Gastrocnemius medialis (tissue), 4 donors: Measurements from ENCODE around the gene NELFE. TPM values are rescaled to one million over a fixed set of nuclear protein-coding genes. Genes with fewer than 3 reads are reported as not detected.

Experiments used
- ATAC-seq, 2 donors: fragments of 150-250 bp; one replicate each; pipeline ENCODE4 v1.9.1; 2016
- DNase-seq, 2 donors: peaks; one replicate each; pipeline ENCODE4 v3.0.0-alpha.2; 2019
- H3K27ac ChIP-seq, 4 donors: fragments of 200-600 bp; sonication (generic); 1 replicate in 1 of 4; 2 replicates in 3 of 4; pipeline ENCODE4 v1.5.1; 2016 to 2018; ENCODE audit warnings: mild to moderate bottlenecking in 2 of 4, moderate library complexity in 1 of 4
- H3K27me3 ChIP-seq, 3 donors: fragments of 200-600 bp; sonication (generic) in 2 of 3; 1 replicate in 1 of 3; 2 replicates in 2 of 3; pipeline versions ENCODE4 v1.5.1 to v1.6.0; 2016 to 2019; ENCODE audit warnings: mild to moderate bottlenecking in 1 of 3, moderate library complexity in 1 of 3
- H3K36me3 ChIP-seq, 2 donors: fragments of 200-600 bp; sonication (generic) in 1 of 2; one replicate each; pipeline ENCODE4 v1.5.1; 2017 to 2018
- H3K4me1 ChIP-seq, 2 donors: fragments of 200-600 bp; sonication (generic) in 1 of 2; one replicate each; pipeline ENCODE4 v1.5.1; 2016 to 2017; ENCODE audit warnings: mild to moderate bottlenecking in 2 of 2
- H3K4me3 ChIP-seq, 4 donors: fragments of 200-600 bp; sonication (generic) in 3 of 4; 1 replicate in 1 of 4; 2 replicates in 3 of 4; pipeline ENCODE4 v1.5.1; 2016 to 2019; ENCODE audit warnings: mild to moderate bottlenecking in 2 of 4
- H3K9me3 ChIP-seq, 3 donors: fragments of 200-600 bp; sonication (generic) in 2 of 3; 1 replicate in 1 of 3; 2 replicates in 2 of 3; pipeline ENCODE4 v1.5.1; 2016 to 2019
- POLR2A ChIP-seq, 2 donors: fragments of 450-650 bp; IDR thresholded peaks; one replicate each; pipeline ENCODE4 v1.6.1; 2017; ENCODE audit warnings: antibody characterized with exemption in 2 of 2, mild to moderate bottlenecking in 2 of 2, moderate library complexity in 2 of 2
- in situ Hi-C, 4 donors: fragments of 200-750 bp; cut with MboI; loops; one replicate each; pipeline versions ENCODE4 v1.15.0 to v1.8.0; 2017; ENCODE audit warnings: low sequenced_read_pairs in 4 of 4
- intact Hi-C: fragments of 100-400 bp; cut with DNase I; formaldehyde crosslinking; loops from one replicate; pipeline ENCODE4 v1.15.1; 2023; ENCODE audit warnings: low total_unique reads
- total RNA-seq, 4 donors: library from RNA; depleted of rRNA; stranded (reverse); fragments of >200 nt; gene quantifications; one replicate each; pipeline versions ENCODE4 v1.1.0 to v1.2.3, GENCODE V29; 2016
- TF ChIP-seq, protein P1 (sequence below), 5 experiments: fragments of 450-650 bp in 3 of 5; fragments of 200-600 bp in 2 of 5; sonication (generic) in 2 of 5; IDR thresholded peaks in 4 of 5; conservative IDR thresholded peaks in 1 of 5; 1 replicate in 4 of 5; 2 replicates in 1 of 5; pipeline ENCODE4 v1.5.1; 2016 to 2019; ENCODE audit warnings: antibody characterized with exemption in 5 of 5, mild to moderate bottlenecking in 3 of 5, moderate library complexity in 3 of 5

NELFE gene
- total RNA-seq, 4 donors from 2014 or later: 58.1 to 88.6 (median 78.7) TPM

DNA sequence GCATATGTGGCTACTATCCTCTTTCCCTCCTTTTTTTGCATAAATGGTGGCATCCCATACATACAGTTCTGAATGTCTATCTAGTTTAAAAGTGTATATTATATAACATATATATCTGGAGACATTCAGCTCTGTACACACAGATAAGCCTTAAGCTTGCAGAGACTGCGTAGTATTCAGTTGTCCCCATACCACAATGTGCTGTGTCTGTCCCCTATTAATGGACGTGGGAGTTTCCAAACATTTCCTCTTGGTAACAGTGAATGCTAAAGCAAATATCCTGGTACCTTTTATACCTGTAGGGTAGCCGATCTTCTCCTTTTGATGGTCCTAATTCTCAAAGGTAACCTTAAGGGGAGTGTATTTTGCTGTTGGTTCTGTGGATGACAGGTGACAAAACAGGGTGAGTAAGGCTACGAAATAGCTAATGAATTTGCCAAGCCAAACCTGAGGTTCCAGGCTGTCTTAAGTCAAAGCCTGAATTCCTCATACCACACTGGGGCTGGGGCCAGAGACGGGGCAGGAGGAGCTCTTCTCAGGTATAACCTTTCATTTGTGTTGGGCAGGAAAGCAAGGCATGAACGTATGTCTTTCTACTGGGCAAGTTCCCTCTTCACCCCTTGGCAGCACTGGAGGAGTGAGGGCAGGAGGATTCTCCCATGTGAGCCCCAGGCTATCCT lies 39.0 kb downstream of the NELFE start:
- no peak overlapping the region for H3K27ac ChIP-seq
- H3K9me3 ChIP-seq: no peaks in the 10 kb centered on the region
- TF ChIP-seq POLR2A (IDR thresholded peaks at IDR 0.05): no peak
- TF ChIP-seq, protein P1, sequence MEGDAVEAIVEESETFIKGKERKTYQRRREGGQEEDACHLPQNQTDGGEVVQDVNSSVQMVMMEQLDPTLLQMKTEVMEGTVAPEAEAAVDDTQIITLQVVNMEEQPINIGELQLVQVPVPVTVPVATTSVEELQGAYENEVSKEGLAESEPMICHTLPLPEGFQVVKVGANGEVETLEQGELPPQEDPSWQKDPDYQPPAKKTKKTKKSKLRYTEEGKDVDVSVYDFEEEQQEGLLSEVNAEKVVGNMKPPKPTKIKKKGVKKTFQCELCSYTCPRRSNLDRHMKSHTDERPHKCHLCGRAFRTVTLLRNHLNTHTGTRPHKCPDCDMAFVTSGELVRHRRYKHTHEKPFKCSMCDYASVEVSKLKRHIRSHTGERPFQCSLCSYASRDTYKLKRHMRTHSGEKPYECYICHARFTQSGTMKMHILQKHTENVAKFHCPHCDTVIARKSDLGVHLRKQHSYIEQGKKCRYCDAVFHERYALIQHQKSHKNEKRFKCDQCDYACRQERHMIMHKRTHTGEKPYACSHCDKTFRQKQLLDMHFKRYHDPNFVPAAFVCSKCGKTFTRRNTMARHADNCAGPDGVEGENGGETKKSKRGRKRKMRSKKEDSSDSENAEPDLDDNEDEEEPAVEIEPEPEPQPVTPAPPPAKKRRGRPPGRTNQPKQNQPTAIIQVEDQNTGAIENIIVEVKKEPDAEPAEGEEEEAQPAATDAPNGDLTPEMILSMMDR (IDR thresholded peaks at IDR 0.05 in 4 of 5, conservative IDR thresholded peaks at IDR 0.05 in 1 of 5): no peak
- no peaks in the 10 kb centered on the region for H3K4me1 ChIP-seq
- in situ Hi-C loops (no loop called here), intact Hi-C loops (no loop called here)
- no peak overlapping the region for H3K4me3 ChIP-seq
- DNase-seq: no peak
- H3K27me3 ChIP-seq: no peaks in the 10 kb centered on the region
- ATAC-seq: no peak
- H3K36me3 ChIP-seq: no peaks in the 10 kb centered on the region

GRCh38 chr6:31918069-31918720 lies 40.6 kb downstream of the NELFE start:
- TF ChIP-seq, protein P1 (IDR thresholded peaks at IDR 0.05 in 4 of 5, conservative IDR thresholded peaks at IDR 0.05 in 1 of 5): no peak
- TF ChIP-seq POLR2A (IDR thresholded peaks at IDR 0.05): no peak
- intact Hi-C loops: no loop called here
- Histone ChIP-seq H3K27ac (no peak overlapping the region), H3K4me1 (no peaks in the 10 kb centered on the region), H3K4me3 (no peak overlapping the region), H3K9me3 (no peaks in the 10 kb centered on the region), H3K36me3 (no peaks in the 10 kb centered on the region), H3K27me3 (no peaks in the 10 kb centered on the region)
- in situ Hi-C loops: no loop called here
- DNase-seq (no peak), ATAC-seq (no peak)

GRCh38 chr6:31915756-31916155 lies 43.0 kb downstream of the NELFE start:
- intact Hi-C loops: no loop called here
- Histone ChIP-seq H3K36me3 (no peaks in the 10 kb centered on the region), H3K27ac (no peak overlapping the region), H3K27me3 (no peaks in the 10 kb centered on the region), H3K4me1 (no peaks in the 10 kb centered on the region), H3K9me3 (no peaks in the 10 kb centered on the region), H3K4me3 (no peak overlapping the region)
- in situ Hi-C loops: no loop called here
- no peak for DNase-seq
- ATAC-seq: no peak
- TF ChIP-seq POLR2A (IDR thresholded peaks at IDR 0.05): no peak
- TF ChIP-seq, protein P1 (IDR thresholded peaks at IDR 0.05 in 4 of 5, conservative IDR thresholded peaks at IDR 0.05 in 1 of 5): no peak

DNA sequence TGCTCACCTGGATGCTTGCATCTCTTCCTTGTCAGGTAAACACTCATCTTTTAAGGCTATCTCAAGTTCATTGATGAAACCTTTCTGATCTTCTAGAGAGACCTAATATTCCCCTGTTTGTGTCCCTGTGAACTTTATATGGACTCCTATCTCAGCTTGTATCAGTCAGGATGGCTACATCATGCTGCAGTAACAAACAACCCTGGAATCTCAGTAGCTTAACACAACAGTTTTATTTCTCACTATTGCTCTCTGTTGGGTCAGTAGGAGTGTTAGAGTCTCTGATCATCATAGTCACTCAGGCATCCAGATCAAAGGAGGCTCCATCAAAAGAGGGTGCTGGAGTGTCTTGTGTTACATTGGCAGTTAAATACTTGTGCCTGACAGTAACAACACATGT lies 43.4 kb downstream of the NELFE start:
- Histone ChIP-seq H3K27me3 (no peaks in the 10 kb centered on the region), H3K9me3 (no peaks in the 10 kb centered on the region), H3K4me3 (no peak overlapping the region), H3K4me1 (no peaks in the 10 kb centered on the region), H3K36me3 (no peaks in the 10 kb centered on the region), H3K27ac (no peak overlapping the region)
- ATAC-seq: no peak
- in situ Hi-C loops (no loop called here), intact Hi-C loops (no loop called here)
- no peak for TF ChIP-seq POLR2A (IDR thresholded peaks at IDR 0.05)
- TF ChIP-seq, protein P1 (IDR thresholded peaks at IDR 0.05 in 4 of 5, conservative IDR thresholded peaks at IDR 0.05 in 1 of 5): no peak
- no peak for DNase-seq
